Heart left ventricle (tissue), 13 donors: Measurements from ENCODE around the gene BRIP1.

ENCODE experiments used
- CTCF ChIP-seq, 12 donors: fragments of 200-600 bp; sonication (generic) in 4 of 12; IDR thresholded peaks; one replicate each; pipeline versions ENCODE4 v1.5.0 to v1.8.0; 2018 to 2022; ENCODE audit warnings: antibody characterized with exemption in 12 of 12, mild to moderate bottlenecking in 5 of 12
- POLR2A ChIP-seq, 2 donors: fragments of 450-650 bp; IDR thresholded peaks; one replicate each; pipeline ENCODE4 v1.6.1; 2017; ENCODE audit warnings: antibody characterized with exemption in 2 of 2, mild to moderate bottlenecking in 2 of 2, moderate library complexity in 2 of 2
- donor health status: ischemic (EF 13 %, LVEDD 7.1; RV severe dilation, severe dysfunction).
- donor health status: DM: no; HTN: yes; CAD: no.
- donor health status: DM: no; HTN: no; CAD: no.
- donor health status: ischemic (EF 25% LVEDD 6.9; RV normal size, moderate dysfunction).
- donor health status: ischemic (EF 25% LVEDD 5.7; RV mildly dilated, moderate dysfunction).
- donor health status: ischemic (EF 35%, LVEDD 5.7; RV mildly dilated, moderate dysfunction).
- donor health status: nonischemic (EF 11% LVEDD 7.7; RV severe dilation, severe dysfunction).
- donor health status: DM: yes; HTN: yes; CAD: no.
- donor health status: PGD.
- donor health status: ischemic (EF 29% LVEDD 5.4; RV normal size, mild dysfunction).
- donor health status: nonischemic (EF 23%, LVEDD 6.1; RV moderate dilation, normal function).

- TF ChIP-seq CTCF (IDR thresholded peaks at IDR 0.05) = no peak
- TF ChIP-seq POLR2A (IDR thresholded peaks at IDR 0.05) = no peak
Measured at GRCh38 chr17:61687769-61688168, 175.6 kb downstream of the BRIP1 start.
